ENCODE data around the gene CFLAR. TPM values are rescaled to one million over a fixed set of nuclear protein-coding genes. Genes with fewer than 3 reads are reported as not detected.

The CFLAR gene
- total and polyA plus RNA-seq, 9 of the 15 experiments (the other 6 are each of a cell fraction or from before 2014, with no cell fraction given): 27.5 to 102 (median 54.0) TPM

DNA sequence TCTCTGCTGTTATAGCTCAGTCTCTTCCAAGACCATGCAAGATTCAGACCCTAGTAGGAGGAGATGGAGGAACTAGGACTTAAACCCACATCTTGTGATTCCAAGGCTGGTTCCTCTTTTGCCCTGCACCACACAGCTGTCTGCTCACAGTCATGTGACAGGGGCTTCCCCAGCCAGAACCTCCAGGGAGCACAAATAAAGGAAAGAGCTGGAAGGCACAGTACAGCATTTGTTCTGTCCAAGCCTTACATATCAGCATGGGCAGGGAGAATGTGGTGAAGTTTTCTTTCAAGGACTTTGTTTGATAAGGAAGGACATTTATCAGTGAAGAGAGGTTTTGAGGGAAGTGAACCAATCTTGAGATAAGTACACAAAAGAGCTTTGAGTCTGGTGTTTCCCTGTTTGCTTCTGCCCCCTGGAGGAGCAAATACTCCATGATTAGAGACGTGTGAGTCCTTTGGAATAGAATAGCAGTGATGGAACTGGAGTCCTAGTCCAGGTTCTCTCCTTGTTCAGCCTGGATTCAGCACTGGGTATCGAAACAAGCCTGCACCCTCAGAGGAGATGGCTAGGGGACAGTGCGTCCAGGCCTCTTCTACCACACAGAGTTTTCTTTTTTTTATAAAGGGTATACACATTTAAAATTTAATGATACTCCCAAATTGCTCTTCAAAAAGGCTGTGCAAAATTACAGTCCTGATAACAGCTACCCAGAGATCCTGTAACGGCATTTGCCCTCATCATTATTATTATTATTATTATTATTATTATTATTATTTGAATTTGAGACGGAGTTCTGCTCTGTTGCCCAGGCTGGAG lies 42.4 kb downstream of the CFLAR start (continued):
- TF ChIP-seq, protein P1, sequence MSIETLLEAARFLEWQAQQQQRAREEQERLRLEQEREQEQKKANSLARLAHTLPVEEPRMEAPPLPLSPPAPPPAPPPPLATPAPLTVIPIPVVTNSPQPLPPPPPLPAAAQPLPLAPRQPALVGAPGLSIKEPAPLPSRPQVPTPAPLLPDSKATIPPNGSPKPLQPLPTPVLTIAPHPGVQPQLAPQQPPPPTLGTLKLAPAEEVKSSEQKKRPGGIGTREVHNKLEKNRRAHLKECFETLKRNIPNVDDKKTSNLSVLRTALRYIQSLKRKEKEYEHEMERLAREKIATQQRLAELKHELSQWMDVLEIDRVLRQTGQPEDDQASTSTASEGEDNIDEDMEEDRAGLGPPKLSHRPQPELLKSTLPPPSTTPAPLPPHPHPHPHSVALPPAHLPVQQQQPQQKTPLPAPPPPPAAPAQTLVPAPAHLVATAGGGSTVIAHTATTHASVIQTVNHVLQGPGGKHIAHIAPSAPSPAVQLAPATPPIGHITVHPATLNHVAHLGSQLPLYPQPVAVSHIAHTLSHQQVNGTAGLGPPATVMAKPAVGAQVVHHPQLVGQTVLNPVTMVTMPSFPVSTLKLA (conservative IDR thresholded peaks at IDR 0.05): peak; percentile 34 to 67; a peak in 3 of 4 replicates
- TF ChIP-seq CC2D1A (IDR thresholded peaks at IDR 0.05) (peak; percentile 65), ZC3H8 (IDR thresholded peaks at IDR 0.05) (no peak), POLR3G (IDR thresholded peaks at IDR 0.05; ENCODE audit: extremely low read depth, insufficient read length, insufficient replicate concordance) (no peak), ETS2 (tag; IDR thresholded peaks at IDR 0.05; ENCODE audit: borderline replicate concordance, poor library complexity, severe bottlenecking) (no peak), TEAD4 (IDR thresholded peaks at IDR 0.05; ENCODE audit: low read length) (peak; percentile 81), TEAD4 (CRISPR knock-in tag; IDR thresholded peaks at IDR 0.05; ENCODE audit: borderline replicate concordance) (no peak), HNRNPK (IDR thresholded peaks at IDR 0.05; ENCODE audit: low read depth, low read length, poor library complexity, severe bottlenecking) (no peak), RBM25 (IDR thresholded peaks at IDR 0.05; ENCODE audit: low read depth, low read length, severe bottlenecking) (no peak), SOX6 (IDR thresholded peaks at IDR 0.05) (peak; percentile 91), KLF16 (IDR thresholded peaks at IDR 0.05) (peak; percentile 19; the same call in 1 of the 2 replicates), GABPB2 (CRISPR knock-in tag; conservative IDR thresholded peaks at IDR 0.05) (no peak), ZNF347 (CRISPR knock-in tag; IDR thresholded peaks at IDR 0.05; ENCODE audit: low read depth) (no peak), GATA2 (CRISPR knock-in tag; IDR thresholded peaks at IDR 0.05) (peak; percentile 80), SMAD1 (IDR thresholded peaks at IDR 0.05; ENCODE audit: low read depth, low read length, partially characterized antibody) (no peak), BRD4 (IDR thresholded peaks at IDR 0.05) (no peak), IRF2 (CRISPR knock-in tag; IDR thresholded peaks at IDR 0.05) (no peak), JUN (IDR thresholded peaks at IDR 0.05; ENCODE audit: borderline replicate concordance, low read depth, low read length) (no peak), JUN (CRISPR knock-in tag; IDR thresholded peaks at IDR 0.05; ENCODE audit: borderline replicate concordance) (no peak), MECOM (CRISPR knock-in tag; IDR thresholded peaks at IDR 0.05) (no peak)
- TF ChIP-seq, protein P2, sequence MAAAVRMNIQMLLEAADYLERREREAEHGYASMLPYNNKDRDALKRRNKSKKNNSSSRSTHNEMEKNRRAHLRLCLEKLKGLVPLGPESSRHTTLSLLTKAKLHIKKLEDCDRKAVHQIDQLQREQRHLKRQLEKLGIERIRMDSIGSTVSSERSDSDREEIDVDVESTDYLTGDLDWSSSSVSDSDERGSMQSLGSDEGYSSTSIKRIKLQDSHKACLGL (CRISPR knock-in tag; IDR thresholded peaks at IDR 0.05; ENCODE audit: borderline replicate concordance, poor library complexity, severe bottlenecking): no peak
- TF ChIP-seq, protein P3, sequence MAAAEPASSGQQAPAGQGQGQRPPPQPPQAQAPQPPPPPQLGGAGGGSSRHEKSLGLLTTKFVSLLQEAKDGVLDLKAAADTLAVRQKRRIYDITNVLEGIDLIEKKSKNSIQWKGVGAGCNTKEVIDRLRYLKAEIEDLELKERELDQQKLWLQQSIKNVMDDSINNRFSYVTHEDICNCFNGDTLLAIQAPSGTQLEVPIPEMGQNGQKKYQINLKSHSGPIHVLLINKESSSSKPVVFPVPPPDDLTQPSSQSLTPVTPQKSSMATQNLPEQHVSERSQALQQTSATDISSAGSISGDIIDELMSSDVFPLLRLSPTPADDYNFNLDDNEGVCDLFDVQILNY (CRISPR knock-in tag; IDR thresholded peaks at IDR 0.05): no peak
- TF ChIP-seq, protein P4, sequence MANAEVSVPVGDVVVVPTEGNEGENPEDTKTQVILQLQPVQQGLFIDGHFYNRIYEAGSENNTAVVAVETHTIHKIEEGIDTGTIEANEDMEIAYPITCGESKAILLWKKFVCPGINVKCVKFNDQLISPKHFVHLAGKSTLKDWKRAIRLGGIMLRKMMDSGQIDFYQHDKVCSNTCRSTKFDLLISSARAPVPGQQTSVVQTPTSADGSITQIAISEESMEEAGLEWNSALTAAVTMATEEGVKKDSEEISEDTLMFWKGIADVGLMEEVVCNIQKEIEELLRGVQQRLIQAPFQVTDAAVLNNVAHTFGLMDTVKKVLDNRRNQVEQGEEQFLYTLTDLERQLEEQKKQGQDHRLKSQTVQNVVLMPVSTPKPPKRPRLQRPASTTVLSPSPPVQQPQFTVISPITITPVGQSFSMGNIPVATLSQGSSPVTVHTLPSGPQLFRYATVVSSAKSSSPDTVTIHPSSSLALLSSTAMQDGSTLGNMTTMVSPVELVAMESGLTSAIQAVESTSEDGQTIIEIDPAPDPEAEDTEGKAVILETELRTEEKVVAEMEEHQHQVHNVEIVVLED (CRISPR knock-in tag; IDR thresholded peaks at IDR 0.05): no peak

Data from K562 (cell line).